Measurements from ENCODE around the gene SYCE3.
A peak's percentile ranks its signal among the peaks of the same experiment; 100 is the strongest.

SYCE3 gene

GRCh38 chr22:50525104-50525857 lies 37.4 kb downstream of the SYCE3 start, which contains the start of gene SCO2 (continued):
- TF ChIP-seq ZNF398 (tag by site-specific recombination; IDR thresholded peaks at IDR 0.05): 0 out of 2 replicates have a peak, but pooled peaks have one; percentile 47
- TF ChIP-seq ZNF449 (tag by site-specific recombination; IDR thresholded peaks at IDR 0.05): peak; percentile 35; the same call in 1 of the 2 replicates
- TF ChIP-seq ZNF677 (tag by site-specific recombination; IDR thresholded peaks at IDR 0.05): peak; percentile 15; the same call in 1 of the 2 replicates
- no peak for TF ChIP-seq ZNF544 (tag by site-specific recombination; IDR thresholded peaks at IDR 0.05)
- no peak for TF ChIP-seq ZNF747 (tag by site-specific recombination; IDR thresholded peaks at IDR 0.05)
- no peak for TF ChIP-seq ZBTB1 (tag by site-specific recombination; IDR thresholded peaks at IDR 0.05)
- TF ChIP-seq WT1 (tag by site-specific recombination; IDR thresholded peaks at IDR 0.05): no peak; the same call in 1 of the 2 replicates
- no peak for TF ChIP-seq ZNF302 (tag by site-specific recombination; IDR thresholded peaks at IDR 0.05; ENCODE audit: low read depth)
- TF ChIP-seq ZNF610 (tag by site-specific recombination; IDR thresholded peaks at IDR 0.05; ENCODE audit: borderline replicate concordance): peak; percentile 53; the same call in 1 of the 2 replicates
- no peak for TF ChIP-seq ZNF133 (tag by site-specific recombination; IDR thresholded peaks at IDR 0.05)
- no peak for TF ChIP-seq ZSCAN18 (tag by site-specific recombination; IDR thresholded peaks at IDR 0.05)
- no peak for TF ChIP-seq SALL2 (tag by site-specific recombination; IDR thresholded peaks at IDR 0.05; ENCODE audit: borderline replicate concordance)
- TF ChIP-seq RBAK (tag by site-specific recombination; IDR thresholded peaks at IDR 0.05): no peak
- no peak for TF ChIP-seq ZNF202 (tag by site-specific recombination; IDR thresholded peaks at IDR 0.05; ENCODE audit: borderline replicate concordance)
- no peak for TF ChIP-seq TSHZ1 (tag by site-specific recombination; IDR thresholded peaks at IDR 0.05; ENCODE audit: borderline replicate concordance)
- TF ChIP-seq GLIS1 (tag by site-specific recombination; IDR thresholded peaks at IDR 0.05): peak; percentile 94
- TF ChIP-seq ZNF266 (tag by site-specific recombination; IDR thresholded peaks at IDR 0.05; ENCODE audit: low read depth): no peak
- no peak for TF ChIP-seq YY1 (tag by site-specific recombination; IDR thresholded peaks at IDR 0.05)
- no peak for TF ChIP-seq ZNF518A (tag by site-specific recombination; conservative IDR thresholded peaks at IDR 0.05; ENCODE audit: low read depth)
- TF ChIP-seq ZNF48 (tag by site-specific recombination; IDR thresholded peaks at IDR 0.05): no peak
- TF ChIP-seq ZNF626 (tag by site-specific recombination; IDR thresholded peaks at IDR 0.05): no peak
- TF ChIP-seq PRDM6 (tag by site-specific recombination; IDR thresholded peaks at IDR 0.05): no peak
- no peak for TF ChIP-seq ZNF366 (tag by site-specific recombination; conservative IDR thresholded peaks at IDR 0.05)
- TF ChIP-seq ZNF121 (tag by site-specific recombination; IDR thresholded peaks at IDR 0.05): no peak
